Measurements from ENCODE around the gene SLC35F3. TPM values are rescaled to one million over a fixed set of nuclear protein-coding genes. Genes with fewer than 3 reads are reported as not detected.

Gene SLC35F3
- total and polyA plus RNA-seq, 8 donors = 1.4 to 7.1 (median 2.5) TPM

GRCh38 chr1:234123867-234124266, 219.4 kb downstream of the SLC35F3 start:
- Histone ChIP-seq H3K4me1 (no peaks in the 10 kb centered on the region), H3K36me3 (no peaks in the 10 kb centered on the region), H3K4me3 (no peak overlapping the region), H3K27me3 (peaks cover 0 to 9% (median 0%) of the 10 kb centered on the region in 4 donors), H3K9me3 (no peaks in the 10 kb centered on the region), H3K27ac (no peak overlapping the region)
- FAIRE-seq = no peak
- WGBS, 2 donors = 35 to 40% methylated on average over 5 of the region's 5 CpGs
- intact Hi-C loops (cut with DNase I) = no loop called here
- no peak for TF ChIP-seq CTCF (IDR thresholded peaks at IDR 0.05)
- ATAC-seq = no peak
- no peak for DNase-seq

- Histone ChIP-seq H3K27me3 (peaks cover 0 to 9% (median 0%) of the 10 kb centered on the region in 4 donors), H3K4me3 (no peak overlapping the region), H3K36me3 (no peaks in the 10 kb centered on the region), H3K4me1 (no peaks in the 10 kb centered on the region), H3K9me3 (no peaks in the 10 kb centered on the region), H3K27ac (no peak overlapping the region)
- DNase-seq (peak in 1 of 6 donors; percentile 28), ATAC-seq (peak in 2 of 4 donors; percentile 23 to 24), FAIRE-seq (no peak)
- 7 to 9% methylated on average over 11 of the region's 11 CpGs for WGBS, 2 donors
- no peak for TF ChIP-seq CTCF (IDR thresholded peaks at IDR 0.05)
- intact Hi-C loops (cut with DNase I) = no loop called here
Measured at GRCh38 chr1:234125283-234125682, 220.8 kb downstream of the SLC35F3 start.

- no peak for FAIRE-seq
Measured at GRCh38 chr1:234125714-234126113, 221.2 kb downstream of the SLC35F3 start.

GRCh38 chr1:234127026-234127671, 222.7 kb downstream of the SLC35F3 start:
- H3K27me3 ChIP-seq = peaks cover 0 to 9% (median 0%) of the 10 kb centered on the region in 4 donors
- ATAC-seq (no peak), DNase-seq (no peak), FAIRE-seq (no peak)
- H3K9me3 ChIP-seq = no peaks in the 10 kb centered on the region
- no peaks in the 10 kb centered on the region for H3K4me1 ChIP-seq
- TF ChIP-seq CTCF (IDR thresholded peaks at IDR 0.05) = no peak
- intact Hi-C loops (cut with DNase I) = no loop called here
- 35 to 37% methylated on average over 4 of the region's 4 CpGs for WGBS, 2 donors
- H3K4me3 ChIP-seq = no peak overlapping the region
- H3K36me3 ChIP-seq = no peaks in the 10 kb centered on the region
- H3K27ac ChIP-seq = no peak overlapping the region

More at GRCh38 chr1:234125714-234126113, 221.2 kb downstream of the SLC35F3 start:
- no peaks in the 10 kb centered on the region for H3K4me1 ChIP-seq
- TF ChIP-seq CTCF (IDR thresholded peaks at IDR 0.05) = no peak
- no peaks in the 10 kb centered on the region for H3K9me3 ChIP-seq
- H3K27me3 ChIP-seq = peaks cover 0 to 9% (median 0%) of the 10 kb centered on the region in 4 donors
- no peak overlapping the region for H3K27ac ChIP-seq
- H3K36me3 ChIP-seq = no peaks in the 10 kb centered on the region
- WGBS, 2 donors = 67 to 71% methylated on average over 13 of the region's 13 CpGs
- intact Hi-C loops (cut with DNase I) = no loop called here
- H3K4me3 ChIP-seq = no peak overlapping the region
- no peak for DNase-seq
- ATAC-seq = no peak

GRCh38 chr1:234132795-234133194, 228.3 kb downstream of the SLC35F3 start:
- Histone ChIP-seq H3K36me3 (no peaks in the 10 kb centered on the region), H3K9me3 (no peaks in the 10 kb centered on the region), H3K27me3 (no peaks in the 10 kb centered on the region), H3K4me3 (no peak overlapping the region), H3K4me1 (no peaks in the 10 kb centered on the region), H3K27ac (no peak overlapping the region)
- intact Hi-C loops (cut with DNase I) = no loop called here
- no peak for FAIRE-seq
- ATAC-seq = no peak
- no peak for TF ChIP-seq CTCF (IDR thresholded peaks at IDR 0.05)
- DNase-seq = no peak
- 90 to 98% methylated on average over 2 of the region's 2 CpGs for WGBS, 2 donors
